ENCODE results near the gene SGPP1.
"Not testable (repeated sequence)": the region's sequence is repeated elsewhere in the genome, so short reads cannot be mapped to it uniquely, and the experiment has no call there.

The SGPP1 gene

GRCh38 chr14:63672417-63673180 is 55.3 kb downstream of the SGPP1 start:
- no peak for DNase-seq

GRCh38 chr14:63671987-63672386 is 55.9 kb downstream of the SGPP1 start:
- no peak for DNase-seq

GRCh38 chr14:63670692-63671091 is 57.2 kb downstream of the SGPP1 start:
- no peak for DNase-seq

- no peak for DNase-seq
These were observed 61.5 kb downstream of the SGPP1 start for GRCh38 chr14:63666335-63666734.

GRCh38 chr14:63663428-63664341 is 64.2 kb downstream of the SGPP1 start:
- no peak for DNase-seq

GRCh38 chr14:63662776-63663175 is 65.1 kb downstream of the SGPP1 start:
- DNase-seq, result no peak

GRCh38 chr14:63661881-63662280 is 66.0 kb downstream of the SGPP1 start:
- DNase-seq, result not testable (repeated sequence)

- DNase-seq, result no peak
These were observed 68.1 kb downstream of the SGPP1 start for GRCh38 chr14:63659726-63660125.

- no peak for DNase-seq
These were observed 71.7 kb downstream of the SGPP1 start for GRCh38 chr14:63656194-63656593.

GRCh38 chr14:63654936-63655335 is 72.9 kb downstream of the SGPP1 start:
- no peak for DNase-seq

- DNase-seq, result no peak
These were observed 73.5 kb downstream of the SGPP1 start for GRCh38 chr14:63654346-63654745.

- DNase-seq, result no peak
These were observed 75.5 kb downstream of the SGPP1 start for GRCh38 chr14:63652406-63652805.

GRCh38 chr14:63650256-63650952 is 77.5 kb downstream of the SGPP1 start:
- DNase-seq, result peak; percentile 52 to 75

- DNase-seq, result no peak
These were observed 80.0 kb downstream of the SGPP1 start for GRCh38 chr14:63647696-63648410.

- DNase-seq, result no peak
These were observed 83.1 kb downstream of the SGPP1 start for GRCh38 chr14:63644741-63645140.

- DNase-seq, result no peak
These were observed 85.0 kb downstream of the SGPP1 start for GRCh38 chr14:63642656-63643382.

- peak; percentile 89 to 95 for DNase-seq
These were observed 85.6 kb downstream of the SGPP1 start for GRCh38 chr14:63642229-63642611.

- DNase-seq, result peak; percentile 98 to 99
These were observed 86.2 kb downstream of the SGPP1 start, which contains the start of gene WDR89 for GRCh38 chr14:63641473-63642228. Gene WDR89 (minus strand): TSS chr14:63641871. CDS start chr14:63599942, 41,929 bp downstream.

- no peak for DNase-seq
These were observed 89.4 kb downstream of the SGPP1 start for GRCh38 chr14:63638493-63638892.

GRCh38 chr14:63636094-63636635 is 91.7 kb downstream of the SGPP1 start:
- DNase-seq, result not testable (repeated sequence)

All from CD4-positive, alpha-beta T cell treated with Interferon alpha-2 for 1 hour (primary cell).